HUES48 (cell line): ENCODE results near the gene PLCB2.
A peak's percentile ranks its signal among the peaks of the same experiment; 100 is the strongest.

Source experiments
- H3K27ac ChIP-seq: one replicate; pipeline ENCODE4 v1.7.0; 2013; ENCODE audit warnings: low read depth, low read length, inconsistent platforms
- H3K27me3 ChIP-seq: 2 replicates; pipeline ENCODE4 v1.6.1; 2013; ENCODE audit warnings: mild to moderate bottlenecking, low read length; ENCODE audit not compliant: control insufficient read depth, insufficient read depth
- H3K36me3 ChIP-seq: 2 replicates; pipeline ENCODE4 v1.6.1; 2013; ENCODE audit warnings: low read length; ENCODE audit not compliant: control insufficient read depth, insufficient read depth
- H3K4me1 ChIP-seq: 2 replicates; pipeline ENCODE4 v1.6.1; 2013; ENCODE audit warnings: mild to moderate bottlenecking, low read length; ENCODE audit not compliant: control insufficient read depth, insufficient read depth
- H3K4me3 ChIP-seq: 2 replicates; pipeline ENCODE4 v1.5.1; 2013; ENCODE audit warnings: mild to moderate bottlenecking, low read depth, low read length
- H3K9ac ChIP-seq: 2 replicates; pipeline ENCODE4 v1.6.1; 2013; ENCODE audit warnings: mild to moderate bottlenecking, low read depth, low read length, moderate library complexity
- H3K9me3 ChIP-seq: 2 replicates; pipeline ENCODE4 v1.6.1; 2013; ENCODE audit warnings: low read length; ENCODE audit not compliant: control insufficient read depth, insufficient read depth

PLCB2 gene

GRCh38 chr15:40274350-40275274 is 33.1 kb downstream of the PLCB2 start:
- no peak overlapping the region for H3K9ac ChIP-seq
- H3K27ac ChIP-seq: no peak overlapping the region
- no peaks in the 10 kb centered on the region for H3K9me3 ChIP-seq
- H3K4me1 ChIP-seq: 0 out of 2 replicates have a peak, but pooled peaks cover 9% of the 10 kb centered on the region
- H3K27me3 ChIP-seq: peaks cover 12% of the 10 kb centered on the region
- H3K4me3 ChIP-seq: no peak overlapping the region
- no peaks in the 10 kb centered on the region; the same call in 1 of the 2 replicates for H3K36me3 ChIP-seq

- Histone ChIP-seq H3K9ac (no peak overlapping the region), H3K27ac (no peak overlapping the region), H3K4me3 (no peak overlapping the region), H3K4me1 (no peaks in the 10 kb centered on the region), H3K9me3 (no peaks in the 10 kb centered on the region), H3K27me3 (peaks cover 3% of the 10 kb centered on the region; the same call in 1 of the 2 replicates), H3K36me3 (no peaks in the 10 kb centered on the region; the same call in 1 of the 2 replicates)
Observed at GRCh38 chr15:40273428-40273827, 34.3 kb downstream of the PLCB2 start.

- H3K27ac ChIP-seq: no peak overlapping the region
- H3K9me3 ChIP-seq: no peaks in the 10 kb centered on the region
- no peak overlapping the region for H3K9ac ChIP-seq
- H3K4me3 ChIP-seq: no peak overlapping the region
- no peaks in the 10 kb centered on the region for H3K27me3 ChIP-seq
- H3K4me1 ChIP-seq: peaks cover 4% of the 10 kb centered on the region; the same call in 1 of the 2 replicates
- H3K36me3 ChIP-seq: no peaks in the 10 kb centered on the region; the same call in 1 of the 2 replicates
Observed at GRCh38 chr15:40272485-40273056, 35.2 kb downstream of the PLCB2 start.

- Histone ChIP-seq H3K36me3 (no peaks in the 10 kb centered on the region; the same call in 1 of the 2 replicates), H3K4me3 (no peak overlapping the region), H3K9me3 (no peaks in the 10 kb centered on the region), H3K27me3 (no peaks in the 10 kb centered on the region), H3K27ac (no peak overlapping the region), H3K4me1 (peaks cover 5% of the 10 kb centered on the region; the same call in 1 of the 2 replicates), H3K9ac (no peak overlapping the region)
Observed at GRCh38 chr15:40271685-40272484, 35.9 kb downstream of the PLCB2 start.

- Histone ChIP-seq H3K9me3 (no peaks in the 10 kb centered on the region), H3K9ac (no peak overlapping the region), H3K4me3 (no peak overlapping the region), H3K27ac (no peak overlapping the region), H3K27me3 (no peaks in the 10 kb centered on the region), H3K4me1 (peaks cover 5% of the 10 kb centered on the region; the same call in 1 of the 2 replicates), H3K36me3 (peaks cover 3% of the 10 kb centered on the region; the same call in 1 of the 2 replicates)
Observed at GRCh38 chr15:40270246-40270995, 37.3 kb downstream of the PLCB2 start.

GRCh38 chr15:40269604-40270003 is 38.1 kb downstream of the PLCB2 start:
- Histone ChIP-seq H3K27ac (no peak overlapping the region), H3K4me3 (no peak overlapping the region), H3K9me3 (no peaks in the 10 kb centered on the region), H3K27me3 (no peaks in the 10 kb centered on the region), H3K36me3 (peaks cover 3% of the 10 kb centered on the region; the same call in 1 of the 2 replicates), H3K4me1 (peaks cover 5% of the 10 kb centered on the region; the same call in 1 of the 2 replicates), H3K9ac (no peak overlapping the region)

GRCh38 chr15:40267670-40268069 is 40.1 kb downstream of the PLCB2 start:
- Histone ChIP-seq H3K36me3 (peaks cover 3% of the 10 kb centered on the region; the same call in 1 of the 2 replicates), H3K4me1 (peaks cover 5% of the 10 kb centered on the region; the same call in 1 of the 2 replicates), H3K9me3 (no peaks in the 10 kb centered on the region), H3K9ac (no peak overlapping the region), H3K4me3 (no peak overlapping the region), H3K27ac (no peak overlapping the region), H3K27me3 (no peaks in the 10 kb centered on the region)

GRCh38 chr15:40266828-40267304 is 40.9 kb downstream of the PLCB2 start:
- Histone ChIP-seq H3K9me3 (no peaks in the 10 kb centered on the region), H3K36me3 (0 out of 2 replicates have a peak, but pooled peaks cover 3% of the 10 kb centered on the region), H3K27me3 (no peaks in the 10 kb centered on the region), H3K4me1 (peaks cover 5% of the 10 kb centered on the region; the same call in 1 of the 2 replicates), H3K9ac (no peak overlapping the region), H3K4me3 (no peak overlapping the region), H3K27ac (peak overlapping the region; percentile 36)

GRCh38 chr15:40265875-40266274 is 41.9 kb downstream of the PLCB2 start:
- Histone ChIP-seq H3K27me3 (no peaks in the 10 kb centered on the region), H3K4me3 (no peak overlapping the region), H3K9ac (no peak overlapping the region), H3K9me3 (no peaks in the 10 kb centered on the region), H3K36me3 (0 out of 2 replicates have a peak, but pooled peaks cover 3% of the 10 kb centered on the region), H3K4me1 (peaks cover 5% of the 10 kb centered on the region; the same call in 1 of the 2 replicates), H3K27ac (no peak overlapping the region)

- Histone ChIP-seq H3K4me1 (peaks cover 5% of the 10 kb centered on the region; the same call in 1 of the 2 replicates), H3K4me3 (no peak overlapping the region), H3K36me3 (0 out of 2 replicates have a peak, but pooled peaks cover 3% of the 10 kb centered on the region), H3K9ac (no peak overlapping the region), H3K27me3 (no peaks in the 10 kb centered on the region), H3K9me3 (no peaks in the 10 kb centered on the region), H3K27ac (no peak overlapping the region)
Observed at GRCh38 chr15:40265355-40265754, 42.4 kb downstream of the PLCB2 start.
